SK-N-SH treated with all-trans-retinoic acid at 6 μM for 48 hours (cell line): ENCODE results near the gene OCIAD1.
"Not testable (repeated sequence)": the region's sequence is repeated elsewhere in the genome, so short reads cannot be mapped to it uniquely, and the experiment has no call there.

ENCODE experiments used
- ATAC-seq: fragments of 200-7000 bp; cut with Tn5 transposase; 3 replicates; pipeline ENCODE4 v1.9.1; 2020; ENCODE audit warnings: mild to moderate bottlenecking, moderate library complexity
- ARNTL ChIP-seq: fragments of 450-650 bp; formaldehyde crosslinking; IDR thresholded peaks from 2 replicates; pipeline ENCODE4 v1.5.0; 2020; ENCODE audit warnings: low read depth, mild to moderate bottlenecking, moderate library complexity, borderline replicate concordance
- BACH2 ChIP-seq: fragments of 250-450 bp; sonication (Bioruptor Pico); IDR thresholded peaks from 2 replicates; pipeline ENCODE4 v1.9.0; 2021; ENCODE audit warnings: mild to moderate bottlenecking, borderline replicate concordance
- ESRRG ChIP-seq: fragments of 250-450 bp; sonication (Bioruptor Pico); IDR thresholded peaks from 2 replicates; pipeline ENCODE4 v1.6.1; 2021; ENCODE audit warnings: mild to moderate bottlenecking
- GLIS3 ChIP-seq: fragments of 250-450 bp; sonication (Bioruptor Pico); IDR thresholded peaks from 2 replicates; pipeline ENCODE4 v1.5.0; 2020; ENCODE audit warnings: mild to moderate bottlenecking, moderate library complexity
- ISL1 ChIP-seq: fragments of 250-450 bp; sonication (Bioruptor Pico); IDR thresholded peaks from 2 replicates; pipeline ENCODE4 v2.1.2; 2022; ENCODE audit warnings: mild to moderate bottlenecking, moderate library complexity
- OSR1 ChIP-seq: fragments of 250-450 bp; sonication (Bioruptor Pico); IDR thresholded peaks from 2 replicates; pipeline ENCODE4 v1.8.0; 2022; ENCODE audit warnings: moderate library complexity, mild to moderate bottlenecking, inconsistent platforms
- PPARA ChIP-seq: fragments of 250-450 bp; sonication (Bioruptor Pico); IDR thresholded peaks from 2 replicates; pipeline ENCODE4 v1.5.0; 2020; ENCODE audit warnings: mild to moderate bottlenecking, borderline replicate concordance
- RARB ChIP-seq: fragments of 250-450 bp; sonication (Bioruptor Pico); IDR thresholded peaks from 2 replicates; pipeline ENCODE4 v1.8.0; 2021; ENCODE audit warnings: mild to moderate bottlenecking, moderate library complexity
- SNAI2 ChIP-seq: fragments of 250-450 bp; sonication (Bioruptor Pico); IDR thresholded peaks from 2 replicates; pipeline ENCODE4 v1.5.0; 2020; ENCODE audit warnings: mild to moderate bottlenecking, moderate library complexity
- TCF4 ChIP-seq: fragments of 250-450 bp; sonication (Bioruptor Pico); IDR thresholded peaks from 2 replicates; pipeline ENCODE4 v1.8.0; 2021; ENCODE audit warnings: mild to moderate bottlenecking, moderate library complexity, borderline replicate concordance
- TOX ChIP-seq: fragments of 250-450 bp; sonication (Bioruptor Pico); IDR thresholded peaks from 2 replicates; pipeline ENCODE4 v1.8.0; 2021; ENCODE audit warnings: mild to moderate bottlenecking, moderate library complexity, borderline replicate concordance
- ZC3H10 ChIP-seq: fragments of 250-450 bp; sonication (Bioruptor Pico); IDR thresholded peaks from 2 replicates; pipeline ENCODE4 v1.5.1; 2021; ENCODE audit warnings: mild to moderate bottlenecking, moderate library complexity
- ZFP3 ChIP-seq: fragments of 250-450 bp; sonication (Bioruptor Pico); IDR thresholded peaks from 2 replicates; pipeline ENCODE4 v1.5.0; 2020; ENCODE audit warnings: mild to moderate bottlenecking, moderate library complexity
- ZFP30 ChIP-seq: fragments of 450-650 bp; formaldehyde crosslinking; IDR thresholded peaks from 2 replicates; pipeline ENCODE4 v1.5.0; 2022; ENCODE audit warnings: mild to moderate bottlenecking, moderate library complexity
- ZNF565 ChIP-seq: fragments of 450-650 bp; formaldehyde crosslinking; conservative IDR thresholded peaks from 2 replicates; pipeline ENCODE4 v1.5.0; 2020; ENCODE audit warnings: low read depth, mild to moderate bottlenecking, moderate library complexity
- ZNF70 ChIP-seq: fragments of 450-650 bp; formaldehyde crosslinking; IDR thresholded peaks from 2 replicates; pipeline ENCODE4 v1.5.0; 2020; ENCODE audit warnings: mild to moderate bottlenecking, moderate library complexity
- ZNF8 ChIP-seq: fragments of 450-650 bp; formaldehyde crosslinking; IDR thresholded peaks from 2 replicates; pipeline ENCODE4 v1.5.0; 2020; ENCODE audit warnings: mild to moderate bottlenecking, moderate library complexity
- TF ChIP-seq, protein P1 (sequence below): fragments of 250-450 bp; sonication (Bioruptor Pico); IDR thresholded peaks from 2 replicates; pipeline ENCODE4 v1.8.0; 2020; ENCODE audit warnings: mild to moderate bottlenecking, moderate library complexity, borderline replicate concordance
- TF ChIP-seq, protein P2 (sequence below): fragments of 250-450 bp; sonication (Bioruptor Pico); IDR thresholded peaks from 2 replicates; pipeline ENCODE4 v1.8.0; 2021; ENCODE audit warnings: low read depth, mild to moderate bottlenecking, moderate library complexity, borderline replicate concordance
- TF ChIP-seq, protein P3 (sequence below): fragments of 250-450 bp; sonication (Bioruptor Pico); IDR thresholded peaks from 2 replicates; pipeline ENCODE4 v1.5.1; 2020; ENCODE audit warnings: low read depth, mild to moderate bottlenecking, moderate library complexity
- TF ChIP-seq, protein P4 (sequence below): fragments of 250-450 bp; sonication (Bioruptor Pico); IDR thresholded peaks from 2 replicates; pipeline ENCODE4 v1.5.0; 2020; ENCODE audit warnings: mild to moderate bottlenecking, moderate library complexity

Gene OCIAD1

DNA sequence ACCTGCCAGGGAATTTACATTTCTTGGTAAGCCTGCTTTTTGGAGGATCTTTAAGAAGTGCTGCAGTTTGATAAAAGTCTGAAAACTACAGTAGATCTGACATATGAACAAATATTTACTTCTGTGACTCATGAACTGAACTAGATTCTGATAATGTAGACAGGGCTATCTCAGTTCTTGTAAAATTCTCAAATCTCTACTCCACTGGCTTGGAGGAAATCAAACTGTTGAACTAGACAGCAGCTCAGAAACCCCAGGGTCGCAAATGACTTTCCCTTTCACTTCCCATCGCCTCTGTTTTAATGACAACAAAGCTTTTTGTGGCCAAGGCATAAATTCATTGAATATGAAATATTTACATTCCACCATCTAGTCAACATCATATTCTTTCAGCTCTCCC, 15.4 kb upstream of the OCIAD1 start:
- TF ChIP-seq TCF4: no peak
- TF ChIP-seq OSR1 (CRISPR knock-in tag): no peak
- no peak for TF ChIP-seq ZFP30
- no peak for TF ChIP-seq ESRRG (CRISPR knock-in tag)
- no peak for TF ChIP-seq ZNF70 (CRISPR knock-in tag)
- TF ChIP-seq BACH2 (CRISPR knock-in tag): no peak
- no peak for TF ChIP-seq ARNTL
- TF ChIP-seq, protein P1, sequence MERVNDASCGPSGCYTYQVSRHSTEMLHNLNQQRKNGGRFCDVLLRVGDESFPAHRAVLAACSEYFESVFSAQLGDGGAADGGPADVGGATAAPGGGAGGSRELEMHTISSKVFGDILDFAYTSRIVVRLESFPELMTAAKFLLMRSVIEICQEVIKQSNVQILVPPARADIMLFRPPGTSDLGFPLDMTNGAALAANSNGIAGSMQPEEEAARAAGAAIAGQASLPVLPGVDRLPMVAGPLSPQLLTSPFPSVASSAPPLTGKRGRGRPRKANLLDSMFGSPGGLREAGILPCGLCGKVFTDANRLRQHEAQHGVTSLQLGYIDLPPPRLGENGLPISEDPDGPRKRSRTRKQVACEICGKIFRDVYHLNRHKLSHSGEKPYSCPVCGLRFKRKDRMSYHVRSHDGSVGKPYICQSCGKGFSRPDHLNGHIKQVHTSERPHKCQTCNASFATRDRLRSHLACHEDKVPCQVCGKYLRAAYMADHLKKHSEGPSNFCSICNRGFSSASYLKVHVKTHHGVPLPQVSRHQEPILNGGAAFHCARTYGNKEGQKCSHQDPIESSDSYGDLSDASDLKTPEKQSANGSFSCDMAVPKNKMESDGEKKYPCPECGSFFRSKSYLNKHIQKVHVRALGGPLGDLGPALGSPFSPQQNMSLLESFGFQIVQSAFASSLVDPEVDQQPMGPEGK (CRISPR knock-in tag): no peak
- TF ChIP-seq, protein P2, sequence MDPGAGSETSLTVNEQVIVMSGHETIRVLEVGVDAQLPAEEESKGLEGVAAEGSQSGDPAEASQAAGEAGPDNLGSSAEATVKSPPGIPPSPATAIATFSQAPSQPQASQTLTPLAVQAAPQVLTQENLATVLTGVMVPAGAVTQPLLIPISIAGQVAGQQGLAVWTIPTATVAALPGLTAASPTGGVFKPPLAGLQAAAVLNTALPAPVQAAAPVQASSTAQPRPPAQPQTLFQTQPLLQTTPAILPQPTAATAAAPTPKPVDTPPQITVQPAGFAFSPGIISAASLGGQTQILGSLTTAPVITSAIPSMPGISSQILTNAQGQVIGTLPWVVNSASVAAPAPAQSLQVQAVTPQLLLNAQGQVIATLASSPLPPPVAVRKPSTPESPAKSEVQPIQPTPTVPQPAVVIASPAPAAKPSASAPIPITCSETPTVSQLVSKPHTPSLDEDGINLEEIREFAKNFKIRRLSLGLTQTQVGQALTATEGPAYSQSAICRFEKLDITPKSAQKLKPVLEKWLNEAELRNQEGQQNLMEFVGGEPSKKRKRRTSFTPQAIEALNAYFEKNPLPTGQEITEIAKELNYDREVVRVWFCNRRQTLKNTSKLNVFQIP (CRISPR knock-in tag): no peak
- TF ChIP-seq RARB (CRISPR knock-in tag): no peak
- no peak for TF ChIP-seq GLIS3 (CRISPR knock-in tag)
- TF ChIP-seq, protein P3, sequence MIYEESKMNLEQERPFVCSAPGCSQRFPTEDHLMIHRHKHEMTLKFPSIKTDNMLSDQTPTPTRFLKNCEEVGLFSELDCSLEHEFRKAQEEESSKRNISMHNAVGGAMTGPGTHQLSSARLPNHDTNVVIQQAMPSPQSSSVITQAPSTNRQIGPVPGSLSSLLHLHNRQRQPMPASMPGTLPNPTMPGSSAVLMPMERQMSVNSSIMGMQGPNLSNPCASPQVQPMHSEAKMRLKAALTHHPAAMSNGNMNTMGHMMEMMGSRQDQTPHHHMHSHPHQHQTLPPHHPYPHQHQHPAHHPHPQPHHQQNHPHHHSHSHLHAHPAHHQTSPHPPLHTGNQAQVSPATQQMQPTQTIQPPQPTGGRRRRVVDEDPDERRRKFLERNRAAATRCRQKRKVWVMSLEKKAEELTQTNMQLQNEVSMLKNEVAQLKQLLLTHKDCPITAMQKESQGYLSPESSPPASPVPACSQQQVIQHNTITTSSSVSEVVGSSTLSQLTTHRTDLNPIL (CRISPR knock-in tag): no peak
- no peak for TF ChIP-seq ZFP3 (CRISPR knock-in tag)
- TF ChIP-seq ISL1 (CRISPR knock-in tag): no peak
- TF ChIP-seq SNAI2 (CRISPR knock-in tag): no peak
- no peak for TF ChIP-seq ZNF565
- no peak for TF ChIP-seq ZNF8 (CRISPR knock-in tag)
- no peak for TF ChIP-seq TOX
- no peak for TF ChIP-seq ZC3H10
- TF ChIP-seq, protein P4, sequence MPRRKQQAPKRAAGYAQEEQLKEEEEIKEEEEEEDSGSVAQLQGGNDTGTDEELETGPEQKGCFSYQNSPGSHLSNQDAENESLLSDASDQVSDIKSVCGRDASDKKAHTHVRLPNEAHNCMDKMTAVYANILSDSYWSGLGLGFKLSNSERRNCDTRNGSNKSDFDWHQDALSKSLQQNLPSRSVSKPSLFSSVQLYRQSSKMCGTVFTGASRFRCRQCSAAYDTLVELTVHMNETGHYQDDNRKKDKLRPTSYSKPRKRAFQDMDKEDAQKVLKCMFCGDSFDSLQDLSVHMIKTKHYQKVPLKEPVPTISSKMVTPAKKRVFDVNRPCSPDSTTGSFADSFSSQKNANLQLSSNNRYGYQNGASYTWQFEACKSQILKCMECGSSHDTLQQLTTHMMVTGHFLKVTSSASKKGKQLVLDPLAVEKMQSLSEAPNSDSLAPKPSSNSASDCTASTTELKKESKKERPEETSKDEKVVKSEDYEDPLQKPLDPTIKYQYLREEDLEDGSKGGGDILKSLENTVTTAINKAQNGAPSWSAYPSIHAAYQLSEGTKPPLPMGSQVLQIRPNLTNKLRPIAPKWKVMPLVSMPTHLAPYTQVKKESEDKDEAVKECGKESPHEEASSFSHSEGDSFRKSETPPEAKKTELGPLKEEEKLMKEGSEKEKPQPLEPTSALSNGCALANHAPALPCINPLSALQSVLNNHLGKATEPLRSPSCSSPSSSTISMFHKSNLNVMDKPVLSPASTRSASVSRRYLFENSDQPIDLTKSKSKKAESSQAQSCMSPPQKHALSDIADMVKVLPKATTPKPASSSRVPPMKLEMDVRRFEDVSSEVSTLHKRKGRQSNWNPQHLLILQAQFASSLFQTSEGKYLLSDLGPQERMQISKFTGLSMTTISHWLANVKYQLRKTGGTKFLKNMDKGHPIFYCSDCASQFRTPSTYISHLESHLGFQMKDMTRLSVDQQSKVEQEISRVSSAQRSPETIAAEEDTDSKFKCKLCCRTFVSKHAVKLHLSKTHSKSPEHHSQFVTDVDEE (CRISPR knock-in tag): no peak
- no peak for ATAC-seq

DNA sequence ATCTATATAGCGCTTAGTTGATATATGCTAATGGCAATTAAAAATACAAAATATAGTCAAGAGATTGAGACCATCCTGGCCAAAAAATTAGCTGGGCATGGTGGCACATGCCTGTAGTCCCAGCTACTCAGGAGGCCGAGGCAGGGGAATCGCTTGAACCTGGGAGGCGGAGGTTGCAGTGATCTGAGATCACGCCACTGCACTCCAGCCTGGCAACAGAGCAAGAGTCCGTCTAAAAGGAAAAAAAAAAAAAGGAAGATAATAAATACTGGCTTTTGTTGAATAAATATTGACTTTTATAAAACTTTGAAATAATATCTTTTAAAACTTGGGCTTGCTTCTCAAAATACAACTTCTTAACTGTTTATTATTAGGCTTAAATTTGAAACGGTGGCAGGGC, 14.6 kb upstream of the OCIAD1 start:
- not testable (repeated sequence) for ATAC-seq

DNA sequence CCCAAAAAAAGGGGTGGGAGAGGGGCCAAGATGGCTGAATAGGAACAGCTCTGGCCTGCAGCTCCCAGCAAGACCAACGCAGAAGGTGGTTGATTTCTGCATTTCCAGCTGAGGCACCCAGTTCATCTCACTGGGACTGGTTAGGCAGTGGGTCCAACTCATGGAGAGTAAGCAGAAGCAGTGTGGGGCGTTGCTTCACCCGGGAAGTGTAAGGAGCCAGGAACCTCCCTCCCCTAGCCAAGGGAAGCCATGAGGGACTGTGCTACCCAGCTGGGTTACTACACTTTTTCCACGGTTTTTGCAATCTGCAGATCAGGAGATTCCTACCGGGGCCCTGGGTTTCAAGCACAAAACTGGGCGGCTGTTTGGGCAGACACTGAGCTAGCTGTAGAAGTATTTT, 13.9 kb upstream of the OCIAD1 start:
- no peak for ATAC-seq
- TF ChIP-seq ARNTL: no peak
- no peak for TF ChIP-seq ZNF565
- no peak for TF ChIP-seq ESRRG (CRISPR knock-in tag)
- no peak for TF ChIP-seq ZFP30
- no peak for TF ChIP-seq GLIS3 (CRISPR knock-in tag)
- TF ChIP-seq ZNF8 (CRISPR knock-in tag): no peak
- TF ChIP-seq TOX: no peak
- no peak for TF ChIP-seq ZFP3 (CRISPR knock-in tag)
- no peak for TF ChIP-seq TCF4
- TF ChIP-seq OSR1 (CRISPR knock-in tag): no peak
- TF ChIP-seq, protein P2 (CRISPR knock-in tag): no peak
- TF ChIP-seq PPARA (CRISPR knock-in tag): no peak
- TF ChIP-seq ISL1 (CRISPR knock-in tag): no peak
- TF ChIP-seq BACH2 (CRISPR knock-in tag): no peak
- no peak for TF ChIP-seq ZNF70 (CRISPR knock-in tag)
- no peak for TF ChIP-seq ZC3H10
- TF ChIP-seq, protein P4 (CRISPR knock-in tag): no peak
- TF ChIP-seq RARB (CRISPR knock-in tag): no peak
- TF ChIP-seq, protein P3 (CRISPR knock-in tag): no peak

DNA sequence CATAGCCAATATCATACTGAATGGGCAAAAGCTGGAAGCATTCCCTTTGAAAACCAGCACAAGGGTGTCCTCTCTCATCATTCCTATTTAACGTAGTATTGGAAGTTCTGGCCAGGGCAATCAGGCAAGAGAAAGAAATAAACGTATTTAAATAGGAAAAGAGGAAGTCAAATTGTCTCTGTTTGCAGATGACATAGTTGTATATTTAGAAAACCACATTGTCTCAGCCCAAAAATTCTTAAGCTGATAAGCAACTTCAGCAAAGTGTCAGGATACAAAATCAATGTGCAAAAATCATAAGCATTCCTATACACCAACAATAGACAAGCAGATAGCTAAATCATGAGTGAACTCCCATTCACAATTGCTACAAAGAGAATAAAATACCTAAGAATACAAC, 9.5 kb upstream of the OCIAD1 start:
- ATAC-seq: not testable (repeated sequence)
